ENCODE measurements around the gene PHGDH.

Gene PHGDH

GRCh38 chr1:119732465-119733168, 20.9 kb downstream of the PHGDH start:
- DNase-seq, result no peak

- DNase-seq, result no peak
Observed at GRCh38 chr1:119733754-119734153, 22.0 kb downstream of the PHGDH start.

- no peak for DNase-seq
Observed at GRCh38 chr1:119735217-119735616, 23.5 kb downstream of the PHGDH start.

GRCh38 chr1:119736649-119737039, 24.9 kb downstream of the PHGDH start:
- no peak for DNase-seq

- no peak for DNase-seq
Observed at GRCh38 chr1:119737040-119737682, 25.4 kb downstream of the PHGDH start.

GRCh38 chr1:119738100-119738720, 26.5 kb downstream of the PHGDH start:
- no peak for DNase-seq

GRCh38 chr1:119739150-119739549, 27.4 kb downstream of the PHGDH start:
- no peak for DNase-seq

GRCh38 chr1:119740261-119740660, 28.5 kb downstream of the PHGDH start:
- no peak for DNase-seq

GRCh38 chr1:119740896-119741780, 29.4 kb downstream of the PHGDH start:
- DNase-seq, result no peak

- no peak for DNase-seq
Observed at GRCh38 chr1:119742202-119742601, 30.5 kb downstream of the PHGDH start.

- no peak for DNase-seq
Observed at GRCh38 chr1:119742677-119743076, 30.9 kb downstream of the PHGDH start.

GRCh38 chr1:119743308-119743707, 31.6 kb downstream of the PHGDH start:
- no peak for DNase-seq

GRCh38 chr1:119743776-119744597, 32.3 kb downstream of the PHGDH start:
- DNase-seq, result no peak

- DNase-seq, result no peak
Observed at GRCh38 chr1:119744598-119744942, 32.8 kb downstream of the PHGDH start.

- DNase-seq, result no peak
Observed at GRCh38 chr1:119745034-119745433, 33.3 kb downstream of the PHGDH start.

- DNase-seq, result no peak
Observed at GRCh38 chr1:119747451-119747850, 35.7 kb downstream of the PHGDH start.

GRCh38 chr1:119748040-119748439, 36.3 kb downstream of the PHGDH start:
- DNase-seq, result no peak

GRCh38 chr1:119752592-119752991, 40.9 kb downstream of the PHGDH start:
- DNase-seq, result no peak

GRCh38 chr1:119758584-119758983, 46.9 kb downstream of the PHGDH start:
- no peak for DNase-seq

- DNase-seq, result no peak
Observed at GRCh38 chr1:119762409-119762808, 50.7 kb downstream of the PHGDH start.

GRCh38 chr1:119762953-119763352, 51.2 kb downstream of the PHGDH start:
- no peak for DNase-seq

- no peak for DNase-seq
Observed at GRCh38 chr1:119764220-119764619, 52.5 kb downstream of the PHGDH start.
